ENCODE data around the gene WDFY4.

Gene WDFY4

GRCh38 chr10:48839809-48840679 is 155.4 kb downstream of the WDFY4 start:
- no peak for DNase-seq (ENCODE audit: low read depth in 2 of 2, low spot score in 1 of 2)

GRCh38 chr10:48842231-48842630 is 157.6 kb downstream of the WDFY4 start:
- no peak for DNase-seq (ENCODE audit: low read depth in 2 of 2, low spot score in 1 of 2)

GRCh38 chr10:48843198-48843597 is 158.5 kb downstream of the WDFY4 start:
- no peak for DNase-seq (ENCODE audit: low read depth in 2 of 2, low spot score in 1 of 2)

GRCh38 chr10:48844616-48845015 is 159.9 kb downstream of the WDFY4 start:
- no peak for DNase-seq (ENCODE audit: low read depth in 2 of 2, low spot score in 1 of 2)

- DNase-seq (ENCODE audit: low read depth in 2 of 2, low spot score in 1 of 2): no peak
Observed at GRCh38 chr10:48845512-48845911, 160.8 kb downstream of the WDFY4 start.

- DNase-seq (ENCODE audit: low read depth in 2 of 2, low spot score in 1 of 2): no peak
Observed at GRCh38 chr10:48847691-48848090, 163.0 kb downstream of the WDFY4 start.

GRCh38 chr10:48856855-48857254 is 172.2 kb downstream of the WDFY4 start:
- no peak for DNase-seq (ENCODE audit: low read depth in 2 of 2, low spot score in 1 of 2)

- no peak for DNase-seq (ENCODE audit: low read depth in 2 of 2, low spot score in 1 of 2)
Observed at GRCh38 chr10:48872234-48872633, 187.6 kb downstream of the WDFY4 start.

GRCh38 chr10:48878091-48878490 is 193.4 kb downstream of the WDFY4 start:
- no peak for DNase-seq (ENCODE audit: low read depth in 2 of 2, low spot score in 1 of 2)

- no peak for DNase-seq (ENCODE audit: low read depth in 2 of 2, low spot score in 1 of 2)
Observed at GRCh38 chr10:48879451-48879850, 194.8 kb downstream of the WDFY4 start.

- no peak for DNase-seq (ENCODE audit: low read depth in 2 of 2, low spot score in 1 of 2)
Observed at GRCh38 chr10:48880016-48880705, 195.5 kb downstream of the WDFY4 start.

- DNase-seq (ENCODE audit: low read depth in 2 of 2, low spot score in 1 of 2): no peak
Observed at GRCh38 chr10:48881937-48882336, 197.3 kb downstream of the WDFY4 start.

- no peak for DNase-seq (ENCODE audit: low read depth in 2 of 2, low spot score in 1 of 2)
Observed at GRCh38 chr10:48882881-48883280, 198.2 kb downstream of the WDFY4 start.

GRCh38 chr10:48883701-48884100 is 199.0 kb downstream of the WDFY4 start:
- no peak for DNase-seq (ENCODE audit: low read depth in 2 of 2, low spot score in 1 of 2)

- DNase-seq (ENCODE audit: low read depth in 2 of 2, low spot score in 1 of 2): no peak
Observed at GRCh38 chr10:48884179-48885045, 199.7 kb downstream of the WDFY4 start.

- DNase-seq (ENCODE audit: low read depth in 2 of 2, low spot score in 1 of 2): no peak
Observed at GRCh38 chr10:48885376-48885775, 200.7 kb downstream of the WDFY4 start.

- no peak for DNase-seq (ENCODE audit: low read depth in 2 of 2, low spot score in 1 of 2)
Observed at GRCh38 chr10:48887982-48888381, 203.3 kb downstream of the WDFY4 start.

- no peak for DNase-seq (ENCODE audit: low read depth in 2 of 2, low spot score in 1 of 2)
Observed at GRCh38 chr10:48890888-48891850, 206.5 kb downstream of the WDFY4 start.

- DNase-seq (ENCODE audit: low read depth in 2 of 2, low spot score in 1 of 2): no peak
Observed at GRCh38 chr10:48894911-48895802, 210.5 kb downstream of the WDFY4 start.

Data from stimulated activated CD8-positive, alpha-beta memory T cell treated with anti-CD3 and anti-CD28 coated beads, Interleukin-4, amount 100 ng/mL, for 4 hours (primary cell).